DMS53 (cell line): ENCODE results near the gene INCA1.

Experiments used
- DNase-seq: peaks from one replicate; lab custom pipeline; 2025; lab: John Stamatoyannopoulos, UW

Gene INCA1

DNA sequence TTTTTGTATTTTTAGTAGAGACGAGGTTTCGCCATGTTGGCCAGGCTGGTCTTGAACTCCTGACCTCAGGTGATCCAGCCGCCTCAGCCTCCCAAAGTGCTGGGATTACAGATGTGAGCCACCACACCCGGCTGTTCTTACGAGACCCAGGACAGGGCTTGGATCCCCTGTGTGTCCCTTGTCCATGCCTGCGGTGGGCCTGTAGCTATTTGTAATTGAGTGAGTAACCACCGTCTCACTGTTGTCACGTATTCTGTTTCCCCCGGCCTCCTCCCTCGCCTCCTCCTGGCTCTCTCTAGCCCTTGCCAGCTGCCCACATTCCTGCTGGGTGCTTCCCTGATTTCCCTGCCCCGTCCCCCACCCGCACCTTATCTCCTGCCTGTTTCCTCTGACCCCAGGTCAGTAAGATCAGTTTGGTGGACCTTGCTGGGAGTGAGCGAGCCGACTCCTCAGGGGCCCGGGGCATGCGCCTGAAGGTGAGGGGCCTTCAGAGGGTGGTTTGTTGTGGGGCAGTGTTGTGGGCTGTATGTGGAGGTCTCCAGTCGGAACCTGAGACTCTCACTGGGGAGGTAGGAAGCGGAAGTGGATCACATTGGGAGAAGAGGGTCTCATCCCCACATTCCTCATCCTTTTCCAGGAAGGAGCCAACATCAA lies 6.0 kb upstream of the INCA1 start:
- no peak for DNase-seq

DNA sequence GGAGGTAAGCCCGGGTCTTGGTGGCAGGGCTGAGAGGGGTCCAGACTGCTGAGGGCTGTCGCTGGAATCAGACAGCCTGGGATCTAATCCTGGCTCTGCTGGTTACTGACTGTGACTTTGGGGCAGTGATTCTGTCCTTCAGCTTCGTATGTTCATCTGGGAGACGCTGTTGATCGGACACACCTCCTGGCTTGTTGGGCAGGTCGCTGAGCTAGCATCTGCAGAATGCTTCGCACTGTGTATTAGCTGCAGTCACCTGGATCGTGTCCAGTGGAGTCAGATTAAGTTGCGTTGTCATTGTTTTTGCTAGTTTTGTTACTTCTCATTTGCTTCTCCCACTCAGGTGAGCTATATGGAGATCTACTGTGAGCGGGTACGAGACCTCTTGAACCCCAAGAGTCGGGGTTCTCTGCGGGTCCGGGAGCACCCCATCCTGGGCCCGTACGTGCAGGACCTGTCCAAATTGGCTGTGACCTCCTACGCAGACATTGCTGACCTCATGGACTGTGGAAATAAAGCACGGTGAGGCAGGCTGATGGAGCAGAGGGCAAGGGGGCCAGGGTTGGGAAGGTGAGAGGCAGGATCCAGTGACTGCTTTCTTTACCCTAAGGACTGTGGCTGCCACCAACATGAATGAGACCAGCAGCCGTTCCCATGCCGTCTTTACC lies 4.9 kb upstream of the INCA1 start:
- DNase-seq = no peak

DNA sequence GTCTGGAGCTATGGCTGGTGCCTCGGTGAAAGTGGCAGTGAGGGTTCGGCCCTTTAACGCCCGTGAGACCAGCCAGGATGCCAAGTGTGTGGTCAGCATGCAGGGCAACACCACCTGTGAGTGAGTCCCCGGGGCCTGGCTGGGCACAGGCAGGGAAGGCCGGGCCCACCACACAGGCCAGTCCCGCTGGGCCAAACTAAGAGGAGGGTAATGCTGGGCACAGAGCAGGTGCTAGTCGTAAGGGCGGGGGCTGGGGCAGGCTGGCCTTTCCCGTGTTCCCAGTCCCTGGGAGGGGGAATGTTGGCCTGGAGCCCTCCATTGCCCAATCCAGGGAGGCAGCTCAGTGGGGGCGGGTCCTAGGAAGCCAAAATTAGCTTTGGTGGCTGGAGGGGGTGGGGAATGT lies 2.9 kb upstream of the INCA1 start:
- DNase-seq = no peak

DNA sequence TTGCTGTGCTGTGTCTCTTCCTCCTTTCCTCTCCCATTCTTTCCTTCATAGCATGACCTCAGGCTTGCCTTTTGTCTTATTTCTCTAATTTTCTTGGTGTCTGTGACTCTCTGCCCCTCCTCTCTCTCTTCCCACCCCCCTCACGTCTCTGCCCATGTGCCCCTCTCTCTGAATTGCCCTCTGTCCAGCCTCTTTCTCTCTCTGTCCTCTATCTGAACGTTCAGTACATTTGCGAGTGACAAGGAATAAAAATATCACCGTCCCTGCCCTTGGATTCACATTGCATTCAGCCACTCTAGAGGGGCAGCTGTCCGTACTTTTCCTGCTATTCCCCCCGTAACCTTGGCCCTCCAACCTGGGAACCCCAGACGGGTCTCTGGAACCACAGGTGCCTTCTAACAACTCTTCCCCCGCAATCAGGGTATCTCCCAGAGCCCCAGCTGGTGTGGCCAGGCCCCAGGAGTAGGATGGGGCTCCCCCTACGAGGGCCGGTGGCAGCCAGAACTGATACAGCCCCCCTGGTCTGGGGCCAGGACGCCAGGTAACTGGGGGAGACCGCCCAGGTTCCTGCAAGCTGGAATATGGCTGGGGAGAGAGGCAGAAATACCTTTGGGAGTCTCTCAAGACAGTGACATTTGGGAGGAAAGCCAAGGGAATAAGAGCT lies 2.2 kb upstream of the INCA1 start:
- DNase-seq = no peak

DNA sequence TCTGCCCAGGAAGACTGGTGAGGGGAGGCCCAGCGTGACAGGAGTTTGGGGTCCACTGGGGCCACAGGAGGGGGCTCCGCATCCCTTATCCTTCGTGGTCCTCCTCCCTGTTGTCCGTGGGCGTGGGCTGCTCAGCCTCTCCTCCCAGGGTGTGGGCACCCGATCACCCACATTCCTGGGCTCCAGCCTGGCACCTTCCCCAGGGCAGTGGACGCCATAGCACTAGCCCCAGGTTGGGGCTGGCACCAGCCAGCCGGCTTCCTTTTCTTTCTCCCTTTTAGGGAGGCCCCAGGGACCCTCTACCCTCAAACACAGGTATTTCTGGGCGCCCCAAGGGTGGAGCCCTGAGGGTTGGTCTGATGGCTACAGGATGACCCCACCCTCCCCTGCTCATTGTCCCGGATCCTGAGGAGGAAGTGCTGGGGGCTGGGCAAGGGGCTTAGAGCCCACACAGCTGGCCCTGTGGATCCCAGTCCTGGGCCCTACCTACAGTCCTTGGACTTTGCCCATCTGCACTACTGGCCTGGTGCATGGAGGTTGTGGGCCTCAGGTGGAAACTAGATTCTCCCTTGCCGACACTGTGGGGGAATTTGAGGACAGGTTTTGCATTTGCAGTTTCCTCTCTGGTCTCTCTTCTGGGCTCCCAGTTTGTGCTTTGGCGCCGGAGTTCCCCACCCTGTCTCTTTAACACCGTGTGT lies 1.6 kb upstream of the INCA1 start:
- DNase-seq = peak; percentile 16

DNA sequence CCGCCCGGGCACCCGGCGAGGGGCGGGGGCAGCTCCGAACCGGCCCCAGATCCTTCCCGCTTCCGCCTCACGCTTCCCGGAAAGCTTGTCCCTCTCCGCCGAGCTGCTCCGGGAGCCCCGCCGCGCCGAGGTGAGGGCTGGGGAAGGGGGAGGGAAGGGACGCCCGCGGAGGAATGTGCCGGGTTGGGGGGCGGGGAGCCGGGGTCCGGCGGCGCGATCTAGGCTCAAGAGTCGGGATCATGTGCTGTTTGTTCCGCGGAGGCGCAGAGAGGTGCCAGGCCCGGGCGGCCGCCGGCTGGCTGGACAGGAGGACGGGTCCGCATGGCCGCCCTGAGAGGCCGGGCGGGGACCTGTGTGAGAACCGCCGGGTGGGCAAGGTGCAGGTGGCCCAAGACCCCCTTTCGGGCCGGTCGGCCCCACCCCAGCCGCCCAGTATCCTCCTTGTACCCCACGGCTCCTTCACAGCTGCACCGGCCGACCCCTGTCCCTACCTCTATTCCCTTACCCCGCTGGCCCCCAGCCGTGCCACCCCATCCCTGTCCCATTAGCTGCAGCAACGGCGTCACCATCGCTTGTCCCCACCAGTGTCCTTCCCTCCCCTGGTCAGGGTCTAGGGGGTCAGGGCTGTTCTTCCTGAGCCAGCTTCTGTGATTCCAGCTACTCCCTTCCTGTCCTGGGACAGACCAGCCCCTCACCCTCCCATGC lies 857 bp upstream of the INCA1 start:
- peak; percentile 36 for DNase-seq

DNA sequence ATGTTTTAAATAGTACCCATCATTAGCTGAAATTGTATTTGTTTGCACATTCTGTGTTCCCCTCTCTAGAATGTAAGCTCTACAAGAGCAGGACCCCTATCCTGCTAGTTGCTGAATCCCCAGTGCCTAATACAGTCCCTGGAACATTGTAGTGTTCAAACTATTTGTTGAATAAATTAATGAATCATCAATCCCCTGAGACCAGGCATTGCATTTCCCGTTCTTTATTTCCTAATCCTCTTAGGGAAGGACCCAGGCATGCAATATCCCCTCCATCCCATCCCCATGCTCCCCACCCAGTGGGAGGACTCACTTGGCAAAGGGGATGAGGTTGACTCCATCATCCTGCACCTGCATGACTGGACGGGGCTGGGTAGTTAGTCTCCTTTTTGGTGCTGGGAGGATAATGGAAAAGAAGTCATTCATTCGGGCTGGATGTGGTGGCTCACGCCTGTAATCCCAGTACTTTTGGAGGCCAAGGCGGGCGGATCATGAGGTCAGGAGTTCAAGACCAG lies 3.2 kb downstream of the INCA1 start:
- DNase-seq = no peak

DNA sequence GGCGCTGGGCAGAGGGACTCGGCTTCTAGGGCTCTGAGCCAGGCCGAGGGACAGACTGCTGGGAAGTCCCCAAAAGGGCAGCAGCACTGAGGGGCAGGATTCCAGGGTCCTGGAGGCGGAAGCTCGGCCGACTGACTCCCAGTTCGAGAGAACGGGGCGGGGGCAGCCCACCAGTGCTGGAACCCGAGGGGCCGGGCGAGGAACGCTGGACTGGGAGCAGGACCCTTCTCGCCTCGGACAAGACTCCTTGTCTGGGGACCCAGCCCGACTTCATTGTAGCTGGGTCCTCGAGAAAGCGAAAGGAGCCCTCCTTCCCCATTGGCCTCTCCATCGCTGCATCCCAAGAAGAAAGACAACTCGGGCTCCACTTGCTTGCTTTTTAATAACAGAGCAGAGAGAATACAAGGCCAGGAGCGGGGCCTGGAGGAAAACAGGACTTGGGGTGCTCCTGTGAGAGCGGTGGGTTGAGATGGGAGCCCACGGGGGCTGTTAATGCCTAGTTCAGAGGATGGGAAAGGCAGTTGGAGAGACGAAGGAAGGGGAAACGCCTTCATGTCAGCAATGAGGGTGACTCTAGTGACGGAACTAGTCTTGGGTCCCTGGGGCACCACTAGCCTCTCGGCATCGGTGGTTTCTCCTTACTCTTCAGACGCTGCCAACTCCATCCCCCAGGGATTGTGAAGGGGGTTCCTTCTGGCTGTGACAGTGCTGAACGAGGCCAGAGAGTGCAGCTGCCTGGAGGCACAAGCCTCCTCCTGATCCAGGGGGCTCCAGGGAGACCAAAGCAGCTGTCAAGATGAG lies 9.4 kb downstream of the INCA1 start:
- no peak for DNase-seq

DNA sequence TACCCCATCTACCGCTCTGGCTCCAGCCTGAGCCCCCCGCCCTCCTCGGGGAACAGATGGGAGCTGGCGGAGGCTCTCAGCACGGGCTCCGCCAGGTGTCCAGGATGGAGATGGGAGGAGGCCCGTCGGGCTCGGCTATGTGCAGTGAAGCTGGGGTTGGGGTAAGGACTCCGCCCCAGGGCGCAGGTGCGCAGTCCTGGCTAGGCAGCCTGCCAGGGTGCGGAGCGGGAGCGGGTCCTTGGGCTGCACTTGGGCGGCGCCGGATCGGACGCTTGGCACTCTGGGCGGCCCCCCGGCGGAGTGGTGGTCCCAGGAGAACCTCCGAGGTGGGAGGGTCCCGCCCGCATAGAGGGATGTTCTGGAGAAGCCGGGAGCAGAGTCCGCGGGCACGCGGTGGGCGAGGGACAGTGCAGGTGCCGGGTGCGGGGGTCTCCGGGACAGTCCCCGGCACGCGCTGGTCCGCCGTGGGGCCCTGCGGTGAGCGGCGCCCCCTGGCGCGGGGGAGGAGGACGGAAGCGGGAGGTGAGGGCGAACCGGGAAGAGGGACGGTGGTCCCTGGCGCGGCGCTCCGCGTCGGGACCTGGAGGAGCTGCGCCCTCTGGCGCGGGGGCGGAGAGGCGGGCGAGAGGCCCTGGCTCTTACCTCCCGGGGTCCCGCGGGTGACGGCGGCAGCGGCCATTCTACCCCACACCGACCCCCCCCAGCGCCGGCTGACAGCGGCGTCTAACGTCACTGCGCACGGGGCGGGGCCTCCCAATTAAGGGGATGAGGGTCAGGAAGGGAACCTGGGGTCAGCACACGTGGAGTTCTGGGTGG lies 10.2 kb downstream of the INCA1 start, which contains the start of gene CAMTA2:
CAMTA2 (minus strand) TSS at position 725 of the 816 bp plus-strand sequence. CDS start 1,453 bp downstream, outside the sequence.
- peak; percentile 76 for DNase-seq

DNA sequence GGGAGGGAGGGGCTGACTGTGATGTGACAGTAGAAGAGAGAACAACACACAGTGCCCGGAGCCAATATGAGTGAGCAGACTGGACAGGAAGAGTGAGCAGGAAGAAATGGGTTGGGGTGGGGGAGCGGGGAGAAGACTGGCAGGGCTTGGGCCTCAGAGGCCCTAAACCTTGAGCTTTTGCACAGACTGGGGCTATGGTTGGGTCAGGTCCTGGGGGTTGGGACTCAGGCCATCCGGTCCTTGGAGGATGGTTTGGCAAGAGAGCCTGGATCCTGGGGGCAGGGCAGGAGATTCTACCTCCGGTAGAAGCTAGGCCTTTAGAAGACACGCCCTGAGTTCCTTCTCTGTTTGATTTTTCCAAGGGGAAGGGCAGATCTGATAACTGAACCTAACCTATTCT lies 10.9 kb downstream of the INCA1 start:
- peak; percentile 47 for DNase-seq

DNA sequence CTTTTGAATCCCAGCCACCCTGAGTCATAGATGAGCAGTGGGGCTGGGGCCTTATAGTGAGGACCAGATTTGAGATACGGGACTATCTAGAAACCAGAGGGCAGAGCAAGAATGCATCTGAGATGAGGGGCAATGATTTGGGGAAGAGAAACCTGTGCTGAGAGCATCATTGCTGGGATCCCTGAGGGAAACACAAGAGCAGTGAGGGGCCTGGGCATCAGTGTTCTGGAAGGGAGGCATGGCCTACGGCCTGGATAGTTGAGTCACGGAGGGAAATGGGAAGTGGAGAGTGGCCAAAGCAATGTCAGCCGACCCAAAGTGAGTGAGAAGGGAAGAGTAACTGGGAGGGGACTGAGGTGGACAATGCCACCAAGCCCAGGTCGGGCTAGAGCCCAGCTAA lies 15.0 kb downstream of the INCA1 start:
- DNase-seq = no peak

DNA sequence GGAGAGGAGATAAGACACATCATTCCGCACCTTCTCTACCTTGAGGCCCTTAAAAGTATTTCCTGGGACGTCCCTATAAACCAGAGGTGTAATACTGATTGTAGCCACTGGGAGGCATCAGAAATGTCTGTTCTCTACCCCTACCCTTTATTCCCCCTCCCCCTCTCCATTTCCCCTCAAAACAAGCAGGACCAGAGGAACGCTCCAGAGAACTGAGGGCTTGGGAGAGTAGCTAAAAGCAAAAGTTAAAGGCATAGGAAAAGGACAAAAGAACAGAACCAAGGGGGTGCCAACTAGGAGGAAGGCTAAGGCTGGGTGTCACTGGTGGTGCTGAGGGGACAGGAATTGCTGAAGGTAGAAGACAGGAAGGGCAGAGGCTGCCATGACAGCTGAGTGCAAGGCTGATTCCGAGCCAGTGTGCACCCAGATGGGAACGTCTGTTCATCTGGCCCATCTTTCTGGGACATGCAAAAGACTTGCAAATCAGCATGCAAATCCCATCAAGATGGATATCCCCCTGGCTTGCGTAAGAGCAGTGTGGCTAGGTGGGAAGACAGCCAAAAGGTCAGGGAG lies 16.6 kb downstream of the INCA1 start:
- peak; percentile 64 for DNase-seq

DNA sequence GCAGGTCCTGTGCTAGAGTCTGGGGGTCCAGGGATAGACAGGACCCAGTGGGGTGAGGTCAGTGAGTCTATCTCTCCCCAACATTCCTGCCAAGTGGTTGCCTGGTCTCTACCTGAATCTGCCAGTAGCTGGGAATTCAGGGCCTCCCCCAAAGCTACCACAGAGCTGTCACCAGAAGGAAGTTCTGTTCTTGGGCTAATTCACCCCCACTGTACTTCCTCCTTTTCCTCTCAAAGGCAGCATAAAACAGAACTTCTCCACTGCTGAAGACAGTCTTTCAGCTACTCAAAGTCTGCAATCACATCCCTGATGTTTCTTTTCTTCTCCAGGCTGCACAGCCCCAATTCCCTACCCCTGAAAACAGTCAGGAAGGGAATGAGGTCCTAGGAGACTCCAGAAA lies 18.6 kb downstream of the INCA1 start:
- no peak for DNase-seq

DNA sequence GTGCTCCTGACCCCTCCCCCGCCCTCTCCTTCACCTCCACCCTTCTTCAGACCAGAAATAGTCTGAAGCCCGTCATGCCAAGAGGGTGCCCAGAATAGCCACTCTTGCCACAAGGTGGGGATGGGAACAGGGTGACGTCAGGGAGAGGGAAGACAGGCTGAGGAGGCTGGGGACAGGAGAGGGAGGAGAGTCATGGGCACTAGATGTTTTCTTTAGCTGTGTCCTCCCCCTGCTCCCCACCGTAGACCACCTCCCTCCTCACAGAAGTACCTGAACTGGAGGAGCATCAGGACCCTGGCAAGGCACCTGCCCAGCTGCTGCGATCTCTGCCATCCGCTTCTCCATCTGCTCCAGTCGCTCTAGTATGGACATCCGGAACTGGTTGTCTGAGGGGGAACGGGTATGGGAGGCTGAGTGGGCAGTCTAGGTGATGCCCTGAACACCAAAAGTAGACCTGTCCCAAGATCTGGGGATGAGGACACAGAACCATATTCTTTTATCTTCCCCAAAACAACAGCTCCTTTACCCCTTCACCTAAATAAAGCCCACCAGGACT lies 23.1 kb downstream of the INCA1 start:
- no peak for DNase-seq

DNA sequence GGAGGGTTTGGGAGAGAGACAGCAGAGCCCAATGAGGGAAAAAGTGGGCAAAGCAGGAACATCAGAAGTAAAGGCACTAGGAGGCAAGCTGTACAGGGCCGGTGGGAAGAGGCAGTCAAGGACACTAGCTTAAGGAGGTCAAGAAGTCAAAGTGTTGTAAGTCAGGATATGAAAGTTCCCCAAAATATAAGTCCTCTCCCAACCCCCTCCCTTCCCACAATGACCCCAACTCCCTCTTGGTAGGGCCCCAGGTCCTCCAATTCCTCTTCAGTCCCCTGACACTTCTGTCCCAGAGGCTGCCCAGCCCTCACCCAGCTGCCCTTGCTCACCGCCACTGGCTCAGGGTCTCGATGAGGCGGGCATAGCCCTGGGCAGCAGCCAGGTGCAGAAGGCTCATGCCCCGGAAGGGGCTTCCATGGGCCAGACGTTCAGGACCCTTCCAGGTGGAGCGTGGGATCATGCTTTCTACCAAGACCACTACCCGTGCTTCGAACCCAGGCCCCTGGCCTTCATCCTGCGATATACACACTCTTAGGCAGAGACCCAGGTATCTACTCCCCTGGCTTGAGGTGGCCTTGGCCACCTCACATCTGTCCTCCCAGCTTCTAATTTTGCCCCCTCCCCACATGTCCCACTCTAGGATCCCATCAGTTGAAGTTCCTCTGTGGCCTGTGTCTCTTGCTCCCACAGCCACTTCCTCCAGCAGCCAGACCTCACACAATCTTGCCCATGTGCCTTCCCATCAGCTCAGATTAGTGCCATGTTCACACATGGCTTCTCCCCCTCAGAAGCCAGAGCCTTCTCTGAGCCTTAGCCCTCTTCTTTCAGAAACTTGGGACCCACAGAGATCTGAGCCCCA lies 23.8 kb downstream of the INCA1 start:
- DNase-seq = no peak

DNA sequence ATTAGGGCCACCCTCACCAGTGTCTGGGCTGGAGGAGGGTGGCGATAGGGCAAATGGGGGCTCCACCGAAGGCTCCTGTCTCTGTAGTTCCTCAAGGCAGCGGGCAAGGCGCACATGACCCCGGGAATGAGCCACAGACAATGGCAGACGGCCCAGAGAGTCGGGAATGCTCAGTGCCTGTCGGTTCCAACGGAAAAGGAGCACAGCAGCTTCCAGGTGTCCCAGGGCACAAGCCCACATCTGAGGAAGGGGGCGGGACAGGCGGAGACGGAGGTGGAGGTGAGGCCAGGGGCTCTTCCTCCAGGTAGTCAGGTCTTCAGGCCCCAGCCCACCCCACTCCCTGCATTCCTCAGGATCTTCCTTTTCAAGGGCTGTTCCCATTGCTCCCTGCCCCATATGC lies 24.6 kb downstream of the INCA1 start:
- no peak for DNase-seq

DNA sequence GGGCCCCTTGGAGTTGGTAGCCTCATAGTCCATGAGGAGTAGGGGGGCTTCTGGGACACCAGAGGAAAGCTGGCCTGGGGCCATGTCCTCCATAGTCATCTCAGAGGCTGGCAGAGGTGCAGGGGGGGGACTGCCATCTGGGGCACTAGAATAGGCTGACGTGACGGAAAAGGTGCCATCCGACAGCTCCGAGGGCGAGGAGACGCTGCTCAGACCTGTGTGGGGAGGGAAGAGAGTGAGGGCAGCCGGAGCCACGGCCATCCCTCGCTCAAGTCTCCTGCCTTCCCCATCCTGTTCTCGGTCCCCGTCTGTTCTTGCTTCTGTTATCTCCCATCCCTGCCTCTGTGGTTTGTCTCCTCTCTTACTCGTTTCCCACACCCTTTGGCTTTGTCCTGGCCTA lies 25.0 kb downstream of the INCA1 start:
- no peak for DNase-seq

DNA sequence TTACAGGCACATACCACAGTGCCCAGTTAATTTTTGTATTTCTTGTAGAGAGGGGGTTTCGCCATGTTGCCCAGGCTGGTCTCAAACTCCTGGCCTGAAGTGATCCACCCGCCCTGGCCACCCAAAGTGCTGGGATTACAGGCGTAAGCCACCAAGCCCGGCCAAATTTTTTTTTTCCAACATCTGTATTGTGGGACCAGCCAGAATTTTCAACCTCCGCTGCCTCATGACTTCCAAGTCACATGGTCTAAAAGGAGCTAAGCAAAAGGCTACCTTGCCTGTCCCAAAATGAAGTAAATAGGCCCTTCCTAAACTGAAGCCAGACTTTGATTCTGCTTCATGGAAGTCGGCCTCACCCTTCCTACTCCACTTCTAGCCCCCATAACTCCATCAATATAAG lies 25.5 kb downstream of the INCA1 start:
- no peak for DNase-seq

DNA sequence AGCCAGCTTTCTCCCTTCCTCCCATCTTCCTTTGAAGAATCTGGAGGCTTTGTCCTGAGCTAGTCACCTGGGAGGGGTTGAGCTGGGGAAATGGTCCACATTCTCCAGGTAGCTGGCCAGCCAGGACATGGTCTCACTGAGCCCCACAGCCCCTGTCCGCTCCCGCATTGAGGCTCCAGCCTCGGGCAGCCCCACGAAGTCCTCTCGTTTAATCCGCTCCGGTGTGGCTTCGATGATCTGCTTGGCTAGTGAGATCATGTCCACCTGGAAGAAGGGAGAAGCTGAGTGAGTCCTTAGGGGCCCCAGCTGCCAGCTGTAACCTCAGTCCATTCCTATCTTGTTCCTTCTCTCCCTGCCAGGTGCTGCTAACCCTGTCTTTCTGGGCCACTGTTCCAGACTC lies 27.0 kb downstream of the INCA1 start:
- no peak for DNase-seq
